Omental fat pad (tissue), 4 donors: Measurements from ENCODE around the gene GPR15LG. TPM values are rescaled to one million over a fixed set of nuclear protein-coding genes. Genes with fewer than 3 reads are reported as not detected.

Experiments used
- ATAC-seq: fragments of 150-250 bp; one replicate; pipeline ENCODE4 v1.9.1; 2016; ENCODE audit warnings: mild to moderate bottlenecking, moderate library complexity; ENCODE audit not compliant: low FRiP score
- DNase-seq: peaks from one replicate; pipeline ENCODE4 v3.0.0-alpha.2; 2019; ENCODE audit warnings: low spot score
- total RNA-seq, 4 donors: library from RNA; depleted of rRNA; stranded (reverse); fragments of >200 nt; gene quantifications; one replicate each; pipeline ENCODE4 v1.1.0, GENCODE V29; 2016
- TF ChIP-seq, protein P1 (sequence below), 3 donors: fragments of 450-650 bp; IDR thresholded peaks; one replicate each; pipeline ENCODE4 v1.5.1; 2016 to 2017; ENCODE audit warnings: antibody characterized with exemption in 3 of 3, mild to moderate bottlenecking in 3 of 3, moderate library complexity in 2 of 3

Gene GPR15LG
- total RNA-seq, 4 donors from 2014 or later, result not detected

- TF ChIP-seq, protein P1, sequence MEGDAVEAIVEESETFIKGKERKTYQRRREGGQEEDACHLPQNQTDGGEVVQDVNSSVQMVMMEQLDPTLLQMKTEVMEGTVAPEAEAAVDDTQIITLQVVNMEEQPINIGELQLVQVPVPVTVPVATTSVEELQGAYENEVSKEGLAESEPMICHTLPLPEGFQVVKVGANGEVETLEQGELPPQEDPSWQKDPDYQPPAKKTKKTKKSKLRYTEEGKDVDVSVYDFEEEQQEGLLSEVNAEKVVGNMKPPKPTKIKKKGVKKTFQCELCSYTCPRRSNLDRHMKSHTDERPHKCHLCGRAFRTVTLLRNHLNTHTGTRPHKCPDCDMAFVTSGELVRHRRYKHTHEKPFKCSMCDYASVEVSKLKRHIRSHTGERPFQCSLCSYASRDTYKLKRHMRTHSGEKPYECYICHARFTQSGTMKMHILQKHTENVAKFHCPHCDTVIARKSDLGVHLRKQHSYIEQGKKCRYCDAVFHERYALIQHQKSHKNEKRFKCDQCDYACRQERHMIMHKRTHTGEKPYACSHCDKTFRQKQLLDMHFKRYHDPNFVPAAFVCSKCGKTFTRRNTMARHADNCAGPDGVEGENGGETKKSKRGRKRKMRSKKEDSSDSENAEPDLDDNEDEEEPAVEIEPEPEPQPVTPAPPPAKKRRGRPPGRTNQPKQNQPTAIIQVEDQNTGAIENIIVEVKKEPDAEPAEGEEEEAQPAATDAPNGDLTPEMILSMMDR (IDR thresholded peaks at IDR 0.05), result no peak
- ATAC-seq, result no peak
- DNase-seq, result no peak
Observed at GRCh38 chr10:84208023-84208422, 34.4 kb downstream of the GPR15LG start.

- no peak for ATAC-seq
- DNase-seq, result no peak
- TF ChIP-seq, protein P1 (IDR thresholded peaks at IDR 0.05), result no peak
Observed at GRCh38 chr10:84211566-84211965, 38.0 kb downstream of the GPR15LG start.

DNA sequence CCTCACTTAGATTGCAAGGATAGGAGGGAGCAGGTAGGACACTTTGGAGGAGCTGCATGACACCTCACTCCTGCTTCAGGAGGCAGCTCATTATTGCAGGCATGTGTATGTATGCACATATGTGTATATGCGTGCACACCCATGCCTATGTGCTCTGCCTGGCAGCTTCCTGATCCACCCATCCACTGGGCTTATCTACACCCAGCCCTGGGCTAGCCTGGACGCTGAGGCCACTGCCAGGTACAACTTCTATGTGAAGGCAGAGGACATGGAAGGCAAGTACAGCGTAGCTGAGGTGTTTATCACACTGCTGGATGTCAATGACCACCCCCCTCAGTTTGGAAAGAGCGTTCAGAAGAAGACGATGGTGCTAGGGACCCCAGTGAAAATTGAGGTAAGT, 38.4 kb downstream of the GPR15LG start:
- ATAC-seq, result no peak
- TF ChIP-seq, protein P1 (IDR thresholded peaks at IDR 0.05), result no peak
- no peak for DNase-seq

GRCh38 chr10:84213076-84213475, 39.5 kb downstream of the GPR15LG start:
- ATAC-seq (no peak), DNase-seq (no peak)
- TF ChIP-seq, protein P1 (IDR thresholded peaks at IDR 0.05), result no peak

DNA sequence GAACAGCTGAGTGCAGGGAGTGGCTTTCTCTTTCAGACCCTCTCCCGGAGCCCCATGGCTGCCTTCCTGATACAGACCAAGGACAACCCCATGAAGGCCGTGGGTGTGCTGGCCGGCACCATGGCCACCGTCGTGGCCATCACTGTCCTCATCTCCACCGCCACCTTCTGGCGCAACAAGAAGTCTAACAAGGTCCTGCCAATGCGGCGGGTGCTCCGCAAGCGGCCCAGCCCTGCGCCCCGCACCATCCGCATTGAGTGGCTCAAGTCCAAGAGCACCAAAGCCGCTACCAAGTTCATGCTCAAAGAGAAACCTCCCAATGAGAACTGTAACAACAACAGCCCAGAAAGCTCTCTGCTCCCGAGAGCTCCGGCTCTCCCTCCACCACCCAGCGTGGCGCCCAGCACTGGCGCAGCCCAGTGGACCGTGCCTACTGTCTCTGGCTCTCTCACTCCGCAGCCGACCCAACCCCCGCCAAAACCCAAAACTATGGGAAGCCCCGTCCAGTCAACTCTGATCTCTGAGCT, 40.5 kb downstream of the GPR15LG start:
- no peak for DNase-seq
- TF ChIP-seq, protein P1 (IDR thresholded peaks at IDR 0.05), result no peak
- ATAC-seq, result no peak

- ATAC-seq (no peak), DNase-seq (no peak)
- TF ChIP-seq, protein P1 (IDR thresholded peaks at IDR 0.05), result no peak
Observed at GRCh38 chr10:84214612-84215235, 41.1 kb downstream of the GPR15LG start.

- DNase-seq (no peak), ATAC-seq (no peak)
- TF ChIP-seq, protein P1 (IDR thresholded peaks at IDR 0.05), result no peak
Observed at GRCh38 chr10:84216834-84217233, 43.2 kb downstream of the GPR15LG start.
